AG10803 (cell line): ENCODE data around the gene UBE2S.
A peak's percentile ranks its signal among the peaks of the same experiment; 100 is the strongest.
"Not testable (repeated sequence)": the region's sequence is repeated elsewhere in the genome, so short reads cannot be mapped to it uniquely, and the experiment has no call there.

Source experiments
- DNase-seq: peaks from one replicate; pipeline ENCODE4 v3.0.0; 2010; ENCODE audit warnings: low read depth
- H3K4me3 ChIP-seq: 2 replicates; pipeline ENCODE4 v1.5.1; 2011; ENCODE audit warnings: mild to moderate bottlenecking, low read length, control low read depth
- TF ChIP-seq, protein P1 (sequence below): conservative IDR thresholded peaks from 2 replicates; pipeline ENCODE4 v1.5.1; 2011; ENCODE audit warnings: mild to moderate bottlenecking, low read length, control low read depth, inconsistent platforms

The UBE2S gene

DNA sequence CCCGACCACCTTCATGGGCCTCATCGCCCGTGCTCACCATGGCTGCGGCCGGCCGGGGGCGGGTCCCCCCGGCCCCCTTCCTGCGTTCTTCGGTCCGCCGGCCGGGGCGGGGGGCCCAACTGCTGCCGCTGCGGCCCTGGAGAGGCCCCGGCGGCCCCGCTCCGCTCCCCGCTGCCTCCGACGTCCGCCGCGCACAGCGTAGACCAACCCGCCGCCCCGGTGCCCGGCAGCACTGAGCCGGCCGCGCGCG lies at the start of gene UBE2S:
TSS of gene UBE2S (minus strand) at position 239 of the 250 bp plus-strand sequence. CDS start at position 40, 199 bp downstream.
- DNase-seq = not testable (repeated sequence)
- peak within 1 kb of the TSS; percentile 79 for H3K4me3 ChIP-seq

DNA sequence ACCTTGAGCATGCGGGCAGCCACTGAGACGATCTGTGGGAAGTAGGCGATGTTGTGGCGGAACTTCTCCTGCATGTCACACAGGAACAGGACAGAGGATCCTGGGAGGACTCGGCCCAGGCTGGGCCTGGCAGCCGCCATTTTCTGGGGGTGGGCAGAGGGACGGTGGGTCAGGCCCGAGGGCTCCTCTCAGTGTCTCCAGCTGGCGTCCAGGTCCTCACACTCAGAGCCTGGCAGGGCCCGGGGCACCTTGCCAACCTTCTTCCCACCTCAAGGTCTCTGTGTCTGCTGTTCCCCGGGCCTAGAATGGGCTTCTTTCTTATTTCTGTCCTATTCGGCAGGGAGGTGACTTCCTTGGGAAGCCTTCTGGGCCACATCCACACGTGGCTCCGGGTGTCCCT lies 48.8 kb upstream of the UBE2S start:
- no peak for DNase-seq
- TF ChIP-seq, protein P1, sequence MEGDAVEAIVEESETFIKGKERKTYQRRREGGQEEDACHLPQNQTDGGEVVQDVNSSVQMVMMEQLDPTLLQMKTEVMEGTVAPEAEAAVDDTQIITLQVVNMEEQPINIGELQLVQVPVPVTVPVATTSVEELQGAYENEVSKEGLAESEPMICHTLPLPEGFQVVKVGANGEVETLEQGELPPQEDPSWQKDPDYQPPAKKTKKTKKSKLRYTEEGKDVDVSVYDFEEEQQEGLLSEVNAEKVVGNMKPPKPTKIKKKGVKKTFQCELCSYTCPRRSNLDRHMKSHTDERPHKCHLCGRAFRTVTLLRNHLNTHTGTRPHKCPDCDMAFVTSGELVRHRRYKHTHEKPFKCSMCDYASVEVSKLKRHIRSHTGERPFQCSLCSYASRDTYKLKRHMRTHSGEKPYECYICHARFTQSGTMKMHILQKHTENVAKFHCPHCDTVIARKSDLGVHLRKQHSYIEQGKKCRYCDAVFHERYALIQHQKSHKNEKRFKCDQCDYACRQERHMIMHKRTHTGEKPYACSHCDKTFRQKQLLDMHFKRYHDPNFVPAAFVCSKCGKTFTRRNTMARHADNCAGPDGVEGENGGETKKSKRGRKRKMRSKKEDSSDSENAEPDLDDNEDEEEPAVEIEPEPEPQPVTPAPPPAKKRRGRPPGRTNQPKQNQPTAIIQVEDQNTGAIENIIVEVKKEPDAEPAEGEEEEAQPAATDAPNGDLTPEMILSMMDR = no peak
- no peak overlapping the region for H3K4me3 ChIP-seq

DNA sequence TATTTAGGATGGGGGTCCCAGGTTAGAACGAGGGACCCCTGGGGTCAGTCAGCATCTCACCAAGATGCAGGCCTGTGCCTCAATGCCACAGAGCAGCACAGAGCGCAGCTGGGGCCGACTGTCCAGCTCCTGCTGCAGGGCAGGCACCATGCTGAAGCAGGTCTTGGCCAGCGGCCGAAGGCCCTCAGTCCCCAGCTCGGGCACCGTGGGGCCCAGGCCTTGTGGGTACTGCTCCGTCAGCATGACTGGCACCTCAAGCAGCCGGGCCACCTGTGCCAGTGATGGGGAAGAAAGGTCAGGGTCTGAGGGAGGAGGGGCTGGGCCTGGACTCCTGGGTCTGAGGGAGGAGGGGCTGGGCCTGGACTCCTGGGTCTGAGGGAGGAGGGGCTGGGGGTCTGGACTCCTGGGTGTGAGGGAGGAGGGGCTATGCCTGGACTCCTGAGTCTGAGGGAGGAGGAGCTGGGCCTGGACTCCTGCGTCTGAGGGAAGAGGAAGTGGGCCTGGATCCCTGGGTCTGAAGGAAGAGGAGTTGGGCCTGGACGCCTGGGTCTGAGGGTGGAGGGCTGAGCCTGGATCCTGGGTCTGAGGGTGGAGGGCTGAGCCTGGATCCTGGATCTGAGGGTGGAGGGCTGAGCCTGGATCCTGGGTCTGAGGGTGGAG lies 48.1 kb upstream of the UBE2S start:
- H3K4me3 ChIP-seq = no peak overlapping the region
- TF ChIP-seq, protein P1 = no peak
- DNase-seq = no peak

DNA sequence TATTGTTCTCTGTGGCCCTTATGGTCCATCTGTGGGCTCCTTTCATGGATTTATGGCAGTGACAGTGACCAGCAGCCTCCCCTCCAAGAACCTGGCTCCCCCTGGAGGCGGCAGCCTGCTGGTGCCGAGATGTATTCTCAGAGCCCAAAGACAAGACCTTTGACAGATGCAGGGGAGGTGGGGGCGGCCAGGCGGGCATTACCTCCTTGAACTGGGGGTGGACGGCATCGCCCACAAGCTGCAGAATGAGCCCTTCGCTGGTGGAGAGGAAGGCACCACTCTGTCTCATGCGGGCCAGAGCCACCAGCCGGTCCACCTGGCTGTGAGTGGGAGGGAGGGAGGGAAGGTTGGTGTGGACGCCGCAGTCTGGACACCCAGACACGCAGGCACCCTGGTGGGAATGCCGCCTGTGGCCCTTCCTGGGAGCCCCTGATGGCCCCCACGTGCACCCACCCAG lies 47.2 kb upstream of the UBE2S start:
- no peak overlapping the region for H3K4me3 ChIP-seq
- peak; percentile 26 for DNase-seq
- TF ChIP-seq, protein P1 = peak; percentile 66

- DNase-seq = no peak
- TF ChIP-seq, protein P1 = no peak
- H3K4me3 ChIP-seq = no peak overlapping the region
These were observed 46.1 kb upstream of the UBE2S start for GRCh38 chr19:55453511-55454260.

DNA sequence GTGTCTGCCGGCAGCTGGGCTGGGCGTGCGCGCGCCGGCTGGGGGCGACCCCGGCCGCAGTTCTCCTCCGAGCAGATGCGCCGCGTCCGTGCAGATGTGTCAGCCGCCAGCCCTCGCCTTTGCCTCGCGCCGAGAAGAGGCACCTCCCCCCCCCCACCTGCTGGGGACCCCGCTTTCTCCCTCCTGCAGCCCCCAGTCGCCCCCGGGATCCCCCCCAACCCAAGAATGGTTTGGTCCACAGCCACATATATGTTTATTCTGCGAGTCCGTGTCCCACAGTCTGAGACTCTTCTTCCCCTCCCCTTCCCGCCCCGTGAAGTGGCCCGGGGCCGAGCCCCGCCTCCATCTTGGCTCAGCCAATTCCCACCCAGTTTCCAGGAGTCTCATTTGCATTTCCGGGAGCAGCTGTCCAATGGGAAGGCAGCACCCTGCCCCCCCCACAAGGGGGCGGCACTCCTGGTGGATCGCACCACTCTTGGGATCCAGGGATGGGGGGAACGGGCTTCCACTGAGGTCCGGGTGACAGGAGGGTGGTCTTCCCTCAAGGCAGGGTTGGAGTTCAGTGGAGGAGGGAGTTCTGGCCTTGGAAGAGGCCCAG lies 45.3 kb upstream of the UBE2S start:
- DNase-seq = peak; percentile 59
- TF ChIP-seq, protein P1 = peak; percentile 21; the same call in 1 of the 2 replicates
- H3K4me3 ChIP-seq = no peak overlapping the region

DNA sequence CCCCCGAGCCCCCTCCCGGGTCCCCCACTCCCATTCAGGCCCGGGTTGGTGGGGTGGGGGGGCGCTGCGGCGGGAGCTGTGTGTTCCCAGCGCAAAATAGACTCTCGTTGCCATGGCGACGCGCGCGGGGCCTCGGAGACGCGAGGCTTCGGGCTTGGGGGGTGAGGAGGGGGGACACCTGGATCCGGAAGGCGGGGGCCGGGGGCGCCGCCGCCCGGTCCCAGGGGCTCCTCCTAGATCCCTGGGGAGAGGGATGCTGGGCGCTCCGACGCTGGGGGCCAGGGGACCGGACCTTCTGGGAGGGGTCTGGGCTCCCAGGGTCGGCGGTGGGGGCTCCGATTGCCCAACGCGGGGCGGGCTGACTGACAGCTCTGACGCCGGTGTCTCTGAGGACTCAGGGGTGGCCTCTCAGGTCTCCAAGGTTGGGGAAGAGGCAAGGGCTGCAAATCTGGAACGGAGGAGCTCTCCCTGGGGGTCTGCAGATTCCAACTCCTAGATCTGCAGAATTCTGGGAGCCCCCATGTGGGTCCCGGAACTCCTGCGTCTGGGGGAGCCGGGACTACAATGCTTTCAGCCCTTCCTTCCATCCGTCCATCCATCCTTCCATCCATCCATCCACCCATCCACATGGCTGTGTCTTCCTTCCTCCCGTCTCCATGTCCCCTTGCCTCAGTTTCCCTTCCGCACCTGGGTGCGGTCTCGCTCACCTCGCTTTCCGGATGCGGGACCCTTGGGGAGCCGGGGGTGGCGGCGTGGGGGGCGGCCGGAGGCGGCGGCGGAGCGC lies 44.6 kb upstream of the UBE2S start:
- H3K4me3 ChIP-seq = no peak overlapping the region
- no peak for DNase-seq
- TF ChIP-seq, protein P1 = no peak
